H1 (cell line): Measurements from ENCODE around the gene STARD6. TPM values are rescaled to one million over a fixed set of nuclear protein-coding genes. Genes with fewer than 3 reads are reported as not detected.
"Not testable (repeated sequence)": the region's sequence is repeated elsewhere in the genome, so short reads cannot be mapped to it uniquely, and the experiment has no call there.

Experiments
- CTCF ChIA-PET: fragments of 300-600 bp; sonication (Branson Sonifier 250); formaldehyde crosslinking; loops from one replicate; lab custom pipeline; 2021; ENCODE audit not compliant: partially characterized antibody; lab: Charles Lee
- POLR2A ChIA-PET: fragments of 300-600 bp; sonication (Branson Sonifier 250); formaldehyde crosslinking; loops from one replicate; lab custom pipeline; 2021; ENCODE audit warnings: inconsistent platforms; ENCODE audit not compliant: partially characterized antibody; lab: Charles Lee
- DNase-seq, 2 experiments: peaks; one replicate each; pipeline versions ENCODE4 v3.0.0 to v3.0.0-alpha.2; 2010 to 2022; ENCODE audit warnings: low spot score in 2 of 2, low read depth in 1 of 2, mixed read lengths in 1 of 2
- FAIRE-seq: peaks from 2 replicates; lab custom pipeline; 2011; peaks lifted over from hg19 to GRCh38; lab: Jason Lieb, UNC
- H2AFZ ChIP-seq: 2 replicates; pipeline ENCODE4 v1.8.1; 2012; ENCODE audit warnings: low read length, inconsistent platforms
- H2AK5ac ChIP-seq: 2 replicates; pipeline ENCODE4 v1.6.1; 2013; ENCODE audit warnings: low read depth, low read length
- H2BK120ac ChIP-seq: replicated peaks from 2 replicates; pipeline ENCODE3; 2013; ENCODE audit warnings: low read depth, low read length, inconsistent platforms
- H2BK12ac ChIP-seq: 2 replicates; pipeline ENCODE4 v1.6.1; 2013; ENCODE audit warnings: low read depth, low read length
- H2BK15ac ChIP-seq: 2 replicates; pipeline ENCODE4 v1.6.1; 2013; ENCODE audit warnings: low read length
- H2BK20ac ChIP-seq: 2 replicates; pipeline ENCODE4 v1.6.1; 2013; ENCODE audit warnings: low read length
- H2BK5ac ChIP-seq: 2 replicates; pipeline ENCODE4 v1.6.1; 2013; ENCODE audit warnings: low read depth, low read length
- H3K14ac ChIP-seq: 2 replicates; pipeline ENCODE4 v1.6.1; 2013; ENCODE audit warnings: inconsistent platforms; ENCODE audit not compliant: insufficient read length
- H3K18ac ChIP-seq: 2 replicates; pipeline ENCODE4 v1.6.1; 2013; ENCODE audit warnings: low read length; ENCODE audit errors: extremely low read depth
- H3K23ac ChIP-seq: 2 replicates; pipeline ENCODE4 v1.6.1; 2013; ENCODE audit warnings: inconsistent platforms; ENCODE audit not compliant: insufficient read length
- H3K23me2 ChIP-seq: 2 replicates; pipeline ENCODE4 v1.6.1; 2013; ENCODE audit warnings: low read depth, low read length
- H3K27ac ChIP-seq: 2 replicates; pipeline ENCODE4 v1.6.1; 2011; ENCODE audit warnings: low read depth, low read length, inconsistent platforms
- H3K27me3 ChIP-seq, 4 experiments: replicated peaks in 1 of 4; 1 replicate in 1 of 4; 2 replicates in 3 of 4; pipeline versions ENCODE4 v1.6.1 to v1.8.1; 2011 to 2013; ENCODE audit warnings: low read length in 3 of 4, mild to moderate bottlenecking in 3 of 4, inconsistent platforms in 2 of 4, mixed read lengths in 2 of 4, moderate library complexity in 1 of 4; ENCODE audit not compliant: control insufficient read depth in 3 of 4, insufficient read depth in 3 of 4; ENCODE audit errors: extremely low read depth in 1 of 4
- H3K36me3 ChIP-seq, 4 experiments: 2 replicates each; pipeline versions ENCODE4 v1.6.1 to v1.8.1; 2011 to 2013; ENCODE audit warnings: mild to moderate bottlenecking in 4 of 4, low read length in 3 of 4, moderate library complexity in 2 of 4, control low read depth in 1 of 4, inconsistent platforms in 1 of 4; ENCODE audit not compliant: insufficient read depth in 4 of 4, control insufficient read depth in 2 of 4
- H3K4ac ChIP-seq: replicated peaks from 2 replicates; pipeline ENCODE3; 2013; ENCODE audit warnings: low read length, low read depth, mixed read lengths, inconsistent platforms; ENCODE audit not compliant: insufficient read length
- H3K4me1 ChIP-seq, 4 experiments: replicated peaks in 1 of 4; 1 replicate in 1 of 4; 2 replicates in 3 of 4; pipeline versions ENCODE4 v1.6.1 to v1.8.1; 2011 to 2013; ENCODE audit warnings: low read length in 3 of 4, inconsistent platforms in 2 of 4, mixed read lengths in 1 of 4; ENCODE audit not compliant: insufficient read depth in 4 of 4, control insufficient read depth in 3 of 4
- H3K4me2 ChIP-seq, 2 experiments: 2 replicates each; pipeline versions ENCODE4 v1.6.1 to v1.8.1; 2011 to 2013; ENCODE audit warnings: low read depth in 2 of 2, low read length in 2 of 2, control low read depth in 1 of 2, inconsistent platforms in 1 of 2, mild to moderate bottlenecking in 1 of 2; ENCODE audit not compliant: insufficient read depth in 1 of 2
- H3K4me3 ChIP-seq, 4 experiments: fragments of 200-600, 300-600 bp in 1 of 4; sonication (generic), shearing (Covaris generic), sonication (Bioruptor Twin) in 1 of 4; 2 replicates each; pipeline versions ENCODE4 v1.5.1 to v1.8.1; 2011 to 2016; ENCODE audit warnings: low read length in 4 of 4, low read depth in 3 of 4, control low read depth in 2 of 4, inconsistent platforms in 2 of 4, mild to moderate bottlenecking in 2 of 4, mixed read lengths in 1 of 4, moderate library complexity in 1 of 4; ENCODE audit not compliant: insufficient read depth in 2 of 4; ENCODE audit errors: extremely low read depth in 1 of 4
- H3K56ac ChIP-seq: replicated peaks from 2 replicates; pipeline ENCODE3; 2013; ENCODE audit warnings: low read depth, mild to moderate bottlenecking, mixed read lengths, low read length, inconsistent platforms; ENCODE audit not compliant: insufficient read length
- H3K79me1 ChIP-seq: 2 replicates; pipeline ENCODE4 v1.6.1; 2013; ENCODE audit warnings: low read depth, low read length, control low read depth
- H3K79me2 ChIP-seq, 2 experiments: 2 replicates each; pipeline versions ENCODE4 v1.6.1 to v1.8.1; 2012 to 2013; ENCODE audit warnings: low read length in 2 of 2, mild to moderate bottlenecking in 2 of 2, inconsistent platforms in 1 of 2; ENCODE audit not compliant: insufficient read depth in 2 of 2, control insufficient read depth in 1 of 2
- H3K9ac ChIP-seq, 4 experiments: replicated peaks in 1 of 4; 1 replicate in 1 of 4; 2 replicates in 3 of 4; pipeline versions ENCODE4 v1.6.1 to v1.8.1; 2011 to 2013; ENCODE audit warnings: low read depth in 3 of 4, low read length in 3 of 4, control low read depth in 2 of 4, mild to moderate bottlenecking in 2 of 4, moderate library complexity in 2 of 4, inconsistent platforms in 1 of 4; ENCODE audit errors: extremely low read depth in 1 of 4
- H3K9me3 ChIP-seq, 2 experiments: 2 replicates each; pipeline versions ENCODE4 v1.6.1 to v1.8.1; 2012 to 2013; ENCODE audit warnings: mild to moderate bottlenecking in 2 of 2, moderate library complexity in 2 of 2, control low read depth in 1 of 2, inconsistent platforms in 1 of 2, low read depth in 1 of 2, low read length in 1 of 2, mixed read lengths in 1 of 2; ENCODE audit not compliant: insufficient read depth in 2 of 2
- H4K20me1 ChIP-seq, 2 experiments: replicated peaks in 1 of 2; 2 replicates each; pipeline versions ENCODE3 to v1.8.1; 2011 to 2013; ENCODE audit warnings: inconsistent platforms in 2 of 2, low read length in 2 of 2, mild to moderate bottlenecking in 1 of 2; ENCODE audit not compliant: insufficient read depth in 2 of 2, control insufficient read depth in 1 of 2
- H4K5ac ChIP-seq: 2 replicates; pipeline ENCODE4 v1.6.1; 2013; ENCODE audit warnings: low read length, low read depth, mixed read lengths, inconsistent platforms; ENCODE audit not compliant: insufficient read length
- H4K8ac ChIP-seq: 2 replicates; pipeline ENCODE4 v1.8.0; 2013; ENCODE audit warnings: mild to moderate bottlenecking, moderate library complexity, low read length, inconsistent platforms; ENCODE audit not compliant: insufficient read depth; ENCODE audit errors: extremely low read depth
- H4K91ac ChIP-seq: replicated peaks from 2 replicates; pipeline ENCODE3; 2013; ENCODE audit warnings: low read length, mixed read lengths, inconsistent platforms; ENCODE audit not compliant: insufficient read length
- CBX8 ChIP-seq: fragments of 300-800, 300-1000 bp; sonication (generic); IDR thresholded peaks from 2 replicates; pipeline ENCODE4 v1.7.1; 2016; ENCODE audit warnings: low read depth, low read length, borderline replicate concordance
- CHD1 ChIP-seq: IDR thresholded peaks from 2 replicates; pipeline ENCODE4 v1.6.1; 2012; ENCODE audit warnings: low read depth, low read length, improper control_type of control experiment
- CTBP2 ChIP-seq: IDR thresholded peaks from 2 replicates; pipeline ENCODE4 v1.7.0; 2011; ENCODE audit warnings: borderline replicate concordance, mild to moderate bottlenecking, moderate library complexity, mixed read lengths, low read length; ENCODE audit not compliant: insufficient read depth, insufficient read length
- JUN ChIP-seq: IDR thresholded peaks from 2 replicates; pipeline ENCODE4 v1.6.1; 2011; ENCODE audit warnings: low read depth, mild to moderate bottlenecking, improper control_type of control experiment, low read length
- KDM1A ChIP-seq: fragments of 200-600, 300-600 bp; sonication (generic); IDR thresholded peaks from 2 replicates; pipeline ENCODE4 v1.7.1; 2016; ENCODE audit warnings: mild to moderate bottlenecking, low read length, borderline replicate concordance
- NRF1 ChIP-seq: IDR thresholded peaks from 2 replicates; pipeline ENCODE4 v1.6.1; 2011; ENCODE audit warnings: mild to moderate bottlenecking, low read depth, low read length, improper control_type of control experiment
- SIRT6 ChIP-seq: IDR thresholded peaks from one replicate; pipeline ENCODE4 v1.7.1; 2012; ENCODE audit warnings: low read length, inconsistent platforms
- SUZ12 ChIP-seq: fragments of 200-600 bp; sonication (generic); IDR thresholded peaks from 2 replicates; pipeline ENCODE4 v1.6.1; 2012; ENCODE audit warnings: mild to moderate bottlenecking, inconsistent platforms, low read length, moderate library complexity, mixed read lengths
- TCF12 ChIP-seq: IDR thresholded peaks from 2 replicates; pipeline ENCODE4 v1.6.1; 2011; ENCODE audit warnings: low read depth, mild to moderate bottlenecking, low read length
- whole genome bisulfite sequencing, 2 experiments: shearing (Covaris generic) in 1 of 2; methylation state at CpG; one replicate each; pipeline versions ENCODE4 v1.1.6 to v1.1.7; 2013 to 2015; ENCODE audit warnings: low lambda C conversion rate in 2 of 2, mixed read lengths in 2 of 2, inconsistent platforms in 1 of 2, low coverage in 1 of 2, missing lambda C conversion rate in 1 of 2; ENCODE audit not compliant: insufficient replicate concordance in 2 of 2, insufficient coverage in 1 of 2, insufficient read length in 1 of 2; ENCODE audit errors: extremely low coverage in 1 of 2, missing lambda C conversion rate in 1 of 2; 5-methylcytosine and 5-hydroxymethylcytosine counted together
- polyA plus RNA-seq, 7 experiments: library from polyadenylated mRNA; depleted of rRNA in 3 of 7; stranded (reverse) in 5 of 7; unstranded in 2 of 7; fragments of >200 nt in 5 of 7; fragments of 200-250 nt in 2 of 7; gene quantifications; 1 replicate in 5 of 7; 2 replicates in 1 of 7; 4 replicates in 1 of 7; pipeline versions ENCODE4 v1.2.1 to v1.2.3, GENCODE V29; 2011 to 2013; ENCODE audit warnings: missing spikeins in 2 of 7, mixed read lengths in 2 of 7
- total RNA-seq: library from RNA; stranded (reverse); fragmentation: NEBNext Ultra II Directional; extraction: Animal tissue kit (Norgen Biotek cat#: 25700); gene quantifications from 2 replicates; pipeline ENCODE4 v1.2.1, GENCODE V29; 2021

Gene STARD6
- total and polyA plus RNA-seq, 2 of the 8 experiments (the other 6 are each of a cell fraction or from before 2014, with no cell fraction given), result not detected

DNA sequence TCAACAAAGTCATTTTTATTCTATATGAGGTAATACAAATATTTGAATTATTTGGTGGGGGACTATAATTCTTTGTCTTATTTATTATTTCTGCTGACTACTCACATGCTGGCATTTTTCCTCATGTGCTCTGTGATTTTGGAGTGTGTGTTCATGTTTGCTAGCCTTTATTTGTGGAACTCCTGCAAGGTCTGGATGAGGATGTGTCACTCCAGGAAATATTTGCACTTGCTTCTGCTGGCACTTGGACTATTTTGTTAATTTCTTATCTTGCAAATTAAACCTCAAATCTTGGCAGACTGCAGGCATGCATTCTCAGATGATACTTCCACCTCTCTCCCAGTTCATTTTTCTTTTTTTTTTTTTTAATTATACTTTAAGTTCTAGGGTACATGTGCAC is 54.2 kb downstream of the STARD6 start (continued):
- TF ChIP-seq SUZ12 (no peak), JUN (no peak), CBX8 (no peak), TCF12 (no peak), CTBP2 (no peak), CHD1 (no peak), KDM1A (no peak), SIRT6 (no peak), NRF1 (no peak)

GRCh38 chr18:54298991-54299390 is 58.7 kb downstream of the STARD6 start:
- H3K79me1 ChIP-seq, DNase-seq, H3K79me2 ChIP-seq, H4K20me1 ChIP-seq, H3K4me1 ChIP-seq, CTCF ChIA-PET, H3K56ac ChIP-seq, H3K4me3 ChIP-seq, H2AFZ ChIP-seq, H3K23ac ChIP-seq, H2BK5ac ChIP-seq, H3K14ac ChIP-seq, H4K91ac ChIP-seq, H3K23me2 ChIP-seq, H4K8ac ChIP-seq, H2BK20ac ChIP-seq, H3K18ac ChIP-seq, H3K4me2 ChIP-seq, H3K9me3 ChIP-seq, H2BK12ac ChIP-seq, FAIRE-seq, H2BK15ac ChIP-seq, H3K9ac ChIP-seq, H3K4ac ChIP-seq, H4K5ac ChIP-seq, H3K27ac ChIP-seq, H2BK120ac ChIP-seq, H3K27me3 ChIP-seq, H2AK5ac ChIP-seq: not testable (repeated sequence)
- WGBS, 2 experiments, result 95% methylated on average over 8 of the region's 8 CpGs; no CpG with 5 or more reads in 1 of the 2 experiments
- POLR2A ChIA-PET, result interaction anchor here (1.2 kb wide), 1 partner anchor 21 kb away, joined by 3 read pairs; no protein-coding TSS in a partner anchor
- H3K36me3 ChIP-seq, result peaks cover 0 to 19% (median 3%) of the 10 kb centered on the region in 4 experiments; a peak in 3 of 8 replicates
